ENCODE results near the gene CDH4. TPM values are rescaled to one million over a fixed set of nuclear protein-coding genes. Genes with fewer than 3 reads are reported as not detected.

Gene CDH4
- total RNA-seq, 1 experiment from 2014 or later = 5.3 TPM

GRCh38 chr20:61704661-61705060 lies 452.6 kb downstream of the CDH4 start:
- peaks cover 20% of the 10 kb centered on the region for H3K27me3 Mint-ChIP-seq (ENCODE audit: low read depth)
- no peaks in the 10 kb centered on the region for H3K36me3 Mint-ChIP-seq
- ChIA-PET CTCF (no interaction called here), POLR2A (no interaction called here)
- no peaks in the 10 kb centered on the region for H3K4me1 Mint-ChIP-seq
- DNase-seq (ENCODE audit: low spot score) (no peak), ATAC-seq (no peak)
- TF ChIP-seq ZSCAN18 (CRISPR knock-in tag; IDR thresholded peaks at IDR 0.05) = no peak
- no peaks in the 10 kb centered on the region for H3K9me3 Mint-ChIP-seq
- H3K27ac Mint-ChIP-seq = no peak overlapping the region
- no peak overlapping the region for H3K4me3 Mint-ChIP-seq

GRCh38 chr20:61705386-61706258 lies 453.6 kb downstream of the CDH4 start:
- H3K27ac Mint-ChIP-seq = no peak overlapping the region
- ATAC-seq (no peak), DNase-seq (ENCODE audit: low spot score) (no peak)
- H3K36me3 Mint-ChIP-seq = no peaks in the 10 kb centered on the region
- H3K27me3 Mint-ChIP-seq (ENCODE audit: low read depth) = peaks cover 22% of the 10 kb centered on the region
- CTCF ChIA-PET = no interaction called here
- 0 out of 2 replicates have a peak, but pooled peaks cover 2% of the 10 kb centered on the region for H3K9me3 Mint-ChIP-seq
- POLR2A ChIA-PET = no interaction called here
- TF ChIP-seq ZNF317 (CRISPR knock-in tag; IDR thresholded peaks at IDR 0.05; ENCODE audit: borderline replicate concordance, low read depth) (no peak), ESRRA (CRISPR knock-in tag; IDR thresholded peaks at IDR 0.05; ENCODE audit: borderline replicate concordance) (no peak), ATF2 (CRISPR knock-in tag; IDR thresholded peaks at IDR 0.05; ENCODE audit: borderline replicate concordance, low read depth) (no peak), AR (CRISPR knock-in tag; IDR thresholded peaks at IDR 0.05) (no peak), KAT7 (CRISPR knock-in tag; IDR thresholded peaks at IDR 0.05; ENCODE audit: borderline replicate concordance) (no peak), HMGA2 (CRISPR knock-in tag; IDR thresholded peaks at IDR 0.05) (no peak), E2F5 (CRISPR knock-in tag; IDR thresholded peaks at IDR 0.05) (no peak), GRHL2 (CRISPR knock-in tag; IDR thresholded peaks at IDR 0.05; ENCODE audit: insufficient replicate concordance, severe bottlenecking) (no peak), TEAD1 (CRISPR knock-in tag; IDR thresholded peaks at IDR 0.05) (no peak), ZSCAN18 (CRISPR knock-in tag; IDR thresholded peaks at IDR 0.05) (no peak), ZNF425 (CRISPR knock-in tag; conservative IDR thresholded peaks at IDR 0.05) (no peak)
- H3K4me3 Mint-ChIP-seq = no peak overlapping the region
- no peaks in the 10 kb centered on the region for H3K4me1 Mint-ChIP-seq
